ENCODE results near the gene UNC13B. TPM values are rescaled to one million over a fixed set of nuclear protein-coding genes. Genes with fewer than 3 reads are reported as not detected.
A peak's percentile ranks its signal among the peaks of the same experiment; 100 is the strongest.

The UNC13B gene
- total RNA-seq, 1 donor from 2014 or later = 16.8 TPM

- no peak for FAIRE-seq
- no peak for TF ChIP-seq CTCF (IDR thresholded peaks at IDR 0.05; ENCODE audit: insufficient read depth, low read length, severe bottlenecking)
- peak; percentile 84 for DNase-seq (ENCODE audit: low read depth)
- H3K36me3 ChIP-seq (ENCODE audit: control insufficient read depth, insufficient read depth, low read length) = no peaks in the 10 kb centered on the region
- H3K4me3 ChIP-seq (ENCODE audit: low read depth, low read length) = no peak overlapping the region
- H3K27me3 ChIP-seq (ENCODE audit: control insufficient read depth, insufficient read depth, low read length) = no peaks in the 10 kb centered on the region
These were observed 111.2 kb downstream of the UNC13B start for GRCh38 chr9:35272989-35273388.

GRCh38 chr9:35273591-35273990 is 111.8 kb downstream of the UNC13B start:
- no peaks in the 10 kb centered on the region for H3K36me3 ChIP-seq (ENCODE audit: control insufficient read depth, insufficient read depth, low read length)
- H3K4me3 ChIP-seq (ENCODE audit: low read depth, low read length) = no peak overlapping the region
- no peaks in the 10 kb centered on the region for H3K27me3 ChIP-seq (ENCODE audit: control insufficient read depth, insufficient read depth, low read length)
- no peak for TF ChIP-seq CTCF (IDR thresholded peaks at IDR 0.05; ENCODE audit: insufficient read depth, low read length, severe bottlenecking)
- FAIRE-seq (no peak), DNase-seq (ENCODE audit: low read depth) (no peak)

- Histone ChIP-seq H3K36me3 (ENCODE audit: control insufficient read depth, insufficient read depth, low read length) (no peaks in the 10 kb centered on the region), H3K4me3 (ENCODE audit: low read depth, low read length) (no peak overlapping the region), H3K27me3 (ENCODE audit: control insufficient read depth, insufficient read depth, low read length) (no peaks in the 10 kb centered on the region)
- FAIRE-seq (no peak), DNase-seq (ENCODE audit: low read depth) (no peak)
- TF ChIP-seq CTCF (IDR thresholded peaks at IDR 0.05; ENCODE audit: insufficient read depth, low read length, severe bottlenecking) = no peak
These were observed 113.2 kb downstream of the UNC13B start for GRCh38 chr9:35274993-35275392.

GRCh38 chr9:35277171-35277520 is 115.3 kb downstream of the UNC13B start:
- no peak for TF ChIP-seq CTCF (IDR thresholded peaks at IDR 0.05; ENCODE audit: insufficient read depth, low read length, severe bottlenecking)
- FAIRE-seq = no peak
- H3K4me3 ChIP-seq (ENCODE audit: low read depth, low read length) = no peak overlapping the region
- DNase-seq (ENCODE audit: low read depth) = no peak
- H3K27me3 ChIP-seq (ENCODE audit: control insufficient read depth, insufficient read depth, low read length) = no peaks in the 10 kb centered on the region
- no peaks in the 10 kb centered on the region for H3K36me3 ChIP-seq (ENCODE audit: control insufficient read depth, insufficient read depth, low read length)

GRCh38 chr9:35277628-35278359 is 116.0 kb downstream of the UNC13B start:
- FAIRE-seq (no peak), DNase-seq (ENCODE audit: low read depth) (peak; percentile 56)
- Histone ChIP-seq H3K27me3 (ENCODE audit: control insufficient read depth, insufficient read depth, low read length) (no peaks in the 10 kb centered on the region), H3K4me3 (ENCODE audit: low read depth, low read length) (no peak overlapping the region), H3K36me3 (ENCODE audit: control insufficient read depth, insufficient read depth, low read length) (no peaks in the 10 kb centered on the region)
- TF ChIP-seq CTCF (IDR thresholded peaks at IDR 0.05; ENCODE audit: insufficient read depth, low read length, severe bottlenecking) = no peak

GRCh38 chr9:35279946-35280345 is 118.1 kb downstream of the UNC13B start:
- H3K4me3 ChIP-seq (ENCODE audit: low read depth, low read length) = no peak overlapping the region
- FAIRE-seq (no peak), DNase-seq (ENCODE audit: low read depth) (no peak)
- no peak for TF ChIP-seq CTCF (IDR thresholded peaks at IDR 0.05; ENCODE audit: insufficient read depth, low read length, severe bottlenecking)
- no peaks in the 10 kb centered on the region for H3K27me3 ChIP-seq (ENCODE audit: control insufficient read depth, insufficient read depth, low read length)
- no peaks in the 10 kb centered on the region for H3K36me3 ChIP-seq (ENCODE audit: control insufficient read depth, insufficient read depth, low read length)

Measured in bronchial epithelial cell (primary cell).